Measurements from ENCODE around the gene IL4R. TPM values are rescaled to one million over a fixed set of nuclear protein-coding genes. Genes with fewer than 3 reads are reported as not detected.

Gene IL4R
- total RNA-seq, 1 experiment from 2014 or later = 29.6 TPM

GRCh38 chr16:27381236-27381635 is 67.5 kb downstream of the IL4R start:
- Histone ChIP-seq H3K4me3 (replicated peaks in 1 of 2; ENCODE audit: low read depth in 1 of 2, low read length in 2 of 2) (no peak overlapping the region), H2AFZ (ENCODE audit: low read depth, low read length, poor library complexity, severe bottlenecking) (no peak overlapping the region), H3K27me3 (ENCODE audit: insufficient read depth, low read length) (no peaks in the 10 kb centered on the region), H3K79me2 (ENCODE audit: insufficient read depth, low read length) (no peaks in the 10 kb centered on the region), H3K9me2 (ENCODE audit: insufficient read depth) (no peaks in the 10 kb centered on the region), H3K9ac (ENCODE audit: low read length) (no peak overlapping the region), H3K36me3 (ENCODE audit: control insufficient read depth in 1 of 2, insufficient read depth in 2 of 2, low read length in 2 of 2) (no peaks in the 10 kb centered on the region), H3K4me1 (ENCODE audit: control insufficient read depth in 1 of 2, insufficient read depth in 2 of 2, low read length in 2 of 2) (peaks cover 0 to 7% of the 10 kb centered on the region in 2 experiments; a peak in 2 of 4 replicates), H3K4me2 (ENCODE audit: low read length) (no peak overlapping the region), H4K20me1 (ENCODE audit: insufficient read depth) (no peaks in the 10 kb centered on the region), H3K9me3 (ENCODE audit: control insufficient read depth in 1 of 2, insufficient read depth in 1 of 2, low read depth in 1 of 2, low read length in 2 of 2) (no peaks in the 10 kb centered on the region), H3K27ac (ENCODE audit: low read depth, low read length) (no peak overlapping the region)
- BruUV-seq (replicated peaks) = no TSS peak
- ATAC-seq (no peak), DNase-seq (ENCODE audit: low read depth, low spot score) (no peak)
- TF ChIP-seq POLR2AphosphoS5 (IDR thresholded peaks at IDR 0.05; ENCODE audit: low read depth, low read length) (no peak), SRF (IDR thresholded peaks at IDR 0.05; ENCODE audit: low read depth) (no peak), JUND (IDR thresholded peaks at IDR 0.05) (no peak), EGR1 (IDR thresholded peaks at IDR 0.05; ENCODE audit: low read depth) (no peak), YY1 (IDR thresholded peaks at IDR 0.05; ENCODE audit: extremely low read depth, insufficient replicate concordance, low read depth, low read length) (no peak), POLR2A (IDR thresholded peaks at IDR 0.05; ENCODE audit: borderline replicate concordance, extremely low read depth, insufficient read depth, insufficient read length) (no peak), CTCF (IDR thresholded peaks at IDR 0.05 in 2 of 3, conservative IDR thresholded peaks at IDR 0.05 in 1 of 3; ENCODE audit: borderline replicate concordance in 1 of 3, insufficient read depth in 1 of 3, low read depth in 2 of 3, low read length in 2 of 3) (no peak), ELF1 (IDR thresholded peaks at IDR 0.05; ENCODE audit: borderline replicate concordance, low read depth) (no peak), ZNF274 (IDR thresholded peaks at IDR 0.05; ENCODE audit: low read depth, low read length) (no peak)
- intact Hi-C loops (cut with micrococcal nuclease) = no loop called here
- RAD21 ChIA-PET (ENCODE audit: low non-redundant PET in 1 of 2, low total read pairs in 2 of 2, uncharacterized antibody in 2 of 2, unreplicated experiment in 2 of 2) = no interaction called here
- CTCF ChIA-PET = no interaction called here
- POLR2A ChIA-PET = no interaction called here
